ENCODE data around the gene RAMP1. TPM values are rescaled to one million over a fixed set of nuclear protein-coding genes. Genes with fewer than 3 reads are reported as not detected.

RAMP1 gene
- polyA plus RNA-seq, 3 donors: 6.3 to 103 (median 7.3) TPM

DNA sequence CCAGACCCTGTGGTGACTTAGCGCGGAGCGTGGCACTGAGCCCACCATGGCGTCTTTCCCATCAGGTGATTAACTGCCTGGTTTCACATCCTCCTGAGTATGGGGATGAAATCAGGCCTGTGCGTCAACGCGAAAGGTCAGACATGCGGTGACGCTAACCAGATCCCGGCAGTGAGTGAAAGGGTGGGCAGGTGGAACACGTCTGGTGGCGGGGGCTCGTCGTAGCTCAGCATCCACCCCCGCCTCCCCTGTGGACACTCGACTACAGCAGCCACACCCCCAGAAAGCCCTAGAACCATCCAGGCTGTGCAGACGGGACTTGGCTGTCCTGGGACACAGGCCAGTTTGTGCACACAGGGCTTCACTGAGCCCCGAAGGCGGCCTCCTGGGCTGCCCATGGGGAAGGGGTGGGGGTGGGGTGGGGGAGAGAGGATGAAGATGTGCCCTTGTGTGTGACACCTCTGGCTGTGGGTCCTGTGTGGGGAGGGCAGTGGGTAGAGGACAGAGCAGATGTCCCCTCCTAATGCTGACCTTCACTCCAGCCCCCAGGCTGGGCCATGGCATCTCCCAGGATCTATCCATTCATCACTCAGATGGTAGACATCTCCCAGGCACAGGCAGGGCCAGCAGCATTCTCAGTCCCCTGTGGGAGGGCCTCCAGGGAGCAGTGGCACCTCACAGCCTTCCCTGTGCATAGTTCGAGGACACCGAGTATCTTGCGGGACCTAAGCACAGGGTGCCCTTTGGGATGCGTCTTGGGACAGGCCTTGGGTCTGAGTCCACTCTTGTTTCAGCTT is 27.5 kb downstream of the RAMP1 start:
- 68 to 75% (median 72%) methylated on average over 23 of the region's 23 CpGs for WGBS, 3 donors
- H3K27ac ChIP-seq (ENCODE audit: low read depth, low read length): no peak overlapping the region

- no peak overlapping the region for H3K27ac ChIP-seq (ENCODE audit: low read depth, low read length)
- 34 to 48% (median 38%) methylated on average over 2 of the region's 2 CpGs for WGBS, 3 donors
Measured at GRCh38 chr2:237888389-237888788, 29.0 kb downstream of the RAMP1 start.

DNA sequence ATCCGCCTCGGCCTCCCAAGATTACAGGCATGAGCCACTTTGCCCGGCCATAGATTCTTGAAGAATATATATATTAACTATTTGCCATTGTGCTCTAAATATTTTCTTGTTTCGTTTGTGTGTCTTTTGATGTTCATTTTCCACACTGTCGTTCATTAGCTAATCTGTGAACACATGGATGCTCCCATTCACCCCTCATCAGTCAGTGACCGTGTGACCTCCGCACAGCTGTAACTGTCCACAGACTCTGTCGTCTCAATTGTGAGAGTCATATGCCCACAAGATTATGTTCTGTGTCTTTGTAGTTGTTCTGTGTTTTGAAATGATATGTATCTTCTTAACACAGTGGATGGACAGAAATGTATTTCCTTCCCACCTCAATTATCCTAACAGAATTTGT is 29.6 kb downstream of the RAMP1 start:
- 87 to 93% (median 92%) methylated on average over 8 of the region's 8 CpGs for WGBS, 3 donors
- H3K27ac ChIP-seq (ENCODE audit: low read depth, low read length): no peak overlapping the region

GRCh38 chr2:237889811-237890210 is 30.4 kb downstream of the RAMP1 start:
- no peak overlapping the region for H3K27ac ChIP-seq (ENCODE audit: low read depth, low read length)
- WGBS, 3 donors: 96 to 98% (median 97%) methylated on average over 10 of the region's 10 CpGs

DNA sequence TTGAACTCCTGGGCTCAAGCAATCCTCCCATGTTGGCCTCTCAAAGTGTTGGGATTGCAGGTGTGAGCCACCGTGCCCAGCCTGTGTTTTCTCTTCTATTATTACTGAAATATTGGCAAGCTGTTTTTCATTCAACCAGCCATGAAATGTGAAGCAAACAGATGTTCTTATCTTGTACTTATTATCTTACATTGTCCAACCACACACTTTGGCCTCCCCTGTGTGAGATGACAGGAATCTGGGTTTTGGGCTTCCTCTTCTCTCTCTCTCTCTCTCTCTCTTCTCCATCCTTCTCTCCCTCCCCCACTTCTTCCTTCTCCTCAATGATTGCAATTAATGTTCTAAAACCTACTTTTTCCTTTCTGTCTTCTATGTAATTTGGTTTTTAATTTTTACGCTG is 33.1 kb downstream of the RAMP1 start:
- H3K27ac ChIP-seq (ENCODE audit: low read depth, low read length): no peak overlapping the region

DNA sequence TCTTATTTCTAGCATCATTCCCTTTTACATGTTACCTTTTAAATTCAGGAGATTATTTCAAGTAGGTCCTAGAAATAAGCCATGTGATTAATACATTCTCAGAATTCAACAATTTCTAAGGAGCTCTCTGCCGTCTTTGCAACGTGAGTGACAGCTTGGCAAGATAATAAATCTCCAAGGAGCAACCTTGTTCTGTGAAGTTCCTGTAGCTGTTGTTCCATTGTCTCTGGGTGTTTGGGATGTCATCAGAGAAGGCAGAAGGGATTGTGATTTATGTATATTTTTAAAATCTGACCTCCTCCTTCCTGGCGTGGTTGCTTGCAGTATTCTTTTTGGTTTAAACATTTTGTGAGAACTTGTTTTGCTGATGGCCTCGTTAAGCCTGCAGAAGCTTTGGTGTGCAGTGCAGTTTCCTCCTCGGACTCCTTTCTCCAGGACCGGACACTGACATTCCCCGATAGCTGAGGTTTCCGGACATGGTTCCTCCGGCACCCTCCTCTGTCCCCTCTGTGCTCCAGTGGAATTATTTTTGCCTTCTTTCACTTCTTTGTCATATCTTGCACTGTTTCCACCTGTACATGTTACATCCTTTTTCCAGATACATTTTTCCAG is 33.7 kb downstream of the RAMP1 start:
- no peak overlapping the region for H3K27ac ChIP-seq (ENCODE audit: low read depth, low read length)
- WGBS, 3 donors: 51 to 77% (median 54%) methylated on average over 9 of the region's 9 CpGs

More for the DNA sequence above, 33.1 kb downstream of the RAMP1 start:
- WGBS, 3 donors: 41 to 82% (median 80%) methylated on average over 2 of the region's 2 CpGs

DNA sequence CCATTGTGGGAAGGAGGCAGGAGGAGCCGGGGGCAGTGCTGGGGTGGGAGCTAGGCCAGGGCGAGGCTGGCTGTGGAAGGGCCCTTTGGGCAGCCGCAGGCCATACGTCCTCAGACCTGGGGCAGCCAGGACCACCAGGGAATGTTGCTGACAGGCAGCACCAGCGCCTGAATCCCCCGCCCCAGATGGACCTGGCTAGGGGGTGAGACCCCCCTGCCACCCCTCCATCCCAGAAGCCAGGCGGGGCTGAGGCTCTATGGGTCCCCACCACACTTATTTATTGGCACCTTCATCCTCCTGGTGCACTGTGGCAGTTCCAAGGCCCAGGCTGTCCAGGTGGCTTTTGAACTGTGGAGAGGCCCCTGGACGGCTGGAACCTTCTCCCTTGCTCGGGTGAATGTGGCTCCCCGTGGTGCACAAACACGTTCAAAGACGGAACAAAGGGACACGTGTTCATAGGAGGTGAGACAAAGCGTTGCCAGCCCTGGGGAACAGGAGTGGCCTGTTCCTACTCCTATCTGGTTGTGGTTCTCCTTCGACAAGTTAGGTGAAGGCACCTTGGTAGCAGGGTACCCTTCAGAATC is 35.1 kb downstream of the RAMP1 start:
- WGBS, 3 donors: 94 to 97% (median 96%) methylated on average over 13 to 15 of the region's 15 CpGs
- no peak overlapping the region for H3K27ac ChIP-seq (ENCODE audit: low read depth, low read length)

GRCh38 chr2:237894986-237895543 is 35.6 kb downstream of the RAMP1 start:
- WGBS, 3 donors: 93 to 95% (median 94%) methylated on average over 12 of the region's 12 CpGs
- H3K27ac ChIP-seq (ENCODE audit: low read depth, low read length): no peak overlapping the region

- no peak overlapping the region for H3K27ac ChIP-seq (ENCODE audit: low read depth, low read length)
- WGBS, 3 donors: 79 to 84% (median 83%) methylated on average over 27 of the region's 27 CpGs
Measured at GRCh38 chr2:237895544-237896506, 36.4 kb downstream of the RAMP1 start.

DNA sequence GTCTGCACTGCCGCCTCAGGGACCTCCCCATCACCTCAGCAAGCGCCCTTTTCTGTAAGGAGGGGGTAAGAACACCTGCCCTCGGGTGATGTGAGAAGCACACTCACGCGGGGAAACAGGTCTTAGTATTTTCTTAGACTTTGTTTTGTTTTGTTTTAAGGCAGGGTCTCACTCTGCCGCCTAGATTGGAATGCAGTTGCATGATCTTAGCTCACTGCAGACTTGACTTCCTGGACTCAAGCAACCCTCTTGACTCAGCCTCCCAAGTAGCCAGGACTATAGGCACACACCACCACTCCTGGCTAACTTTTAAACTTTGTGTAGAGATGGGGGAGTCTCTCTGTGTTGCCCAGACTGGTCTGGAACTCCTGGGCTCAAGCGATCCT is 37.1 kb downstream of the RAMP1 start:
- WGBS, 3 donors: 88 to 91% (median 90%) methylated on average over 7 of the region's 7 CpGs
- no peak overlapping the region for H3K27ac ChIP-seq (ENCODE audit: low read depth, low read length)

DNA sequence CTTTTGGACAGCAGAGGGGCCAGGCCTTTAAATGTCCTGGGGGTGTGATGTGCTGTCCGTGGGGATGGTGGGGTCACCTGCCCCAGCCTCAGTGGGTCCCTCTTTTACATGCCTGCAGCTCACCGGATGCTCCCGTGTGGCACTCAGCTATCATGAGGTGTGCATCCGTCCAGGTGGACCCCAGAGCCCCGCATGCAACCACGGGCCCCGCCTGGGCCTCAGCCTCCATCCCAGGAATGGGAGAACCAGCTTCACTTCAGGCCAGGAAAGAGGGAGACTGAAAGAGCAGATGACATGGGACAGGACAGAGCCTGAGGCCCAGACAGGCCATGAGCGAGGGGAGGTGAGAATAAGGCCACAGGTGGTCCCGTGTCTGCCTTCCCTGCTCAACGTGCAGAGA is 37.5 kb downstream of the RAMP1 start:
- H3K27ac ChIP-seq (ENCODE audit: low read depth, low read length): no peak overlapping the region
- WGBS, 3 donors: 93 to 95% (median 94%) methylated on average over 10 of the region's 10 CpGs

- WGBS, 3 donors: 68 to 88% (median 77%) methylated on average over 1 of the region's 1 CpG
- no peak overlapping the region for H3K27ac ChIP-seq (ENCODE audit: low read depth, low read length)
Measured at GRCh38 chr2:237898057-237898414, 38.6 kb downstream of the RAMP1 start.

GRCh38 chr2:237900891-237901831 is 41.7 kb downstream of the RAMP1 start:
- no peak overlapping the region for H3K27ac ChIP-seq (ENCODE audit: low read depth, low read length)
- WGBS, 3 donors: 77 to 86% (median 82%) methylated on average over 19 of the region's 19 CpGs

GRCh38 chr2:237901932-237902850 is 42.8 kb downstream of the RAMP1 start:
- 71 to 80% (median 73%) methylated on average over 14 to 22 of the region's 22 CpGs for WGBS, 3 donors
- no peak overlapping the region for H3K27ac ChIP-seq (ENCODE audit: low read depth, low read length)

DNA sequence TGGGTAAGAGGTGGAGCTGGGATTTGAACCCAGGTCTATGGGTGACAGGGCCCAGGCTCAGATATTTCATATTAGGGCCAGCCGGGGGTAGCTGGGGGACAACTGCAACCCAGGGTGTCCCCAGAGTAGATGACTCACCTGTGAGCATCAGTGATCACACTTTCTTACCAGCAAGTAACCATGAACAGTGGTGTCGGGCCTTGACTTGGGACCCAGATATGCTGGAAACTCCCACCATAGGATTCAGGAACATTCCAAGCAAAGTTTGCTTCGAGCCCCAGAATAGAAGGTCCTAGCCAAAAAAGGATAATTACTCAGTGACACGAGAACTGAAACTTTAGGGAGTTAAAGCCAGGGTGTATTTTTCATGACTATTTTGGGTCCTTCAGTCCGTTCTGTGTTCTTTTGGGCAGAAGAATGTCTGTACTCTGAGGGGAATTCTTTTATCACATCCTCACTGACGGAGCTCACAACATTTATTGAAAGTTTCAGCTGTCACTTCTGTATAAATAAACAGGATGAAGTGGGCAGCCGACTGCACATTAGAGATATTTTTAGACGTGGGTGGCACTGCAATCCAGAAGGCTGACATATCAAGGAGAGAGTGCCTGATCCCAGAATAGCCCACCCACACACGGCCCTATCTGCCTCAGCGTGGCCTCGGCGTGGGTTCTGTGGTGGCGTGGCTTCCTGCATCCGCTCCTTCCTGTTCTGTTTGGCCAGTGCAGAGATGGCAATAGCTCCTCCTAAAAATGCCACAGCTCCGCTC is 45.6 kb downstream of the RAMP1 start:
- WGBS, 3 donors: 17 to 37% (median 22%) methylated on average over 15 of the region's 15 CpGs
- no peak overlapping the region for H3K27ac ChIP-seq (ENCODE audit: low read depth, low read length)

DNA sequence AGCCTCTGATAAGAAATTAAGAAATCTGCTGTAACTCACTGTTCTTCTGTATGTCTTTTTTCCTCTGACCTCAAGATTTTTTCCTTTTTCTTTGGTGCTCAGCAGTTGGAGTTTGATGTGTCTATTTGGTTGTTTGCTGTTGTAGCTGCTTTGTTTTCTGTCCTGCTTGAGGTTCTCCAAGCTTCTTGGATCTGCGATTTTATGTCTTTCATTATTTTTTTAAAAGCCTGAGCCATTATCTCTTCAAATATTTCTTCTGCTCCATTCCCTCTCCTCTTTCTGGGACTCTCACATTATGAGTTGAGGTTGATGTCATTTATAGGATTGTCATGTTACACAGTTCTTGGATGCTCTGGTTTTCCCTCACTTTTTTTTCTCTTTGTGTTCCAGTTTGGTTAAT is 47.7 kb downstream of the RAMP1 start:
- H3K27ac ChIP-seq (ENCODE audit: low read depth, low read length): no peak overlapping the region

More for the DNA sequence above, 47.7 kb downstream of the RAMP1 start:
- WGBS, 3 donors: 93 to 98% (median 93%) methylated on average over 1 of the region's 1 CpG
